Activated T-helper 9 cell treated with anti-CD3 and anti-CD28 coated beads, Interleukin-2, amount 50 U/mL, for 16 hours (primary cell): ENCODE data around the gene BAIAP2.

Experiments used
- DNase-seq: peaks from one replicate; pipeline ENCODE4 v3.0.0-alpha.2; 2020; ENCODE audit warnings: low read depth

BAIAP2 gene

GRCh38 chr17:81161536-81161935, 126.6 kb downstream of the BAIAP2 start:
- no peak for DNase-seq

- no peak for DNase-seq
These were observed 127.0 kb downstream of the BAIAP2 start for GRCh38 chr17:81161972-81162371.

DNA sequence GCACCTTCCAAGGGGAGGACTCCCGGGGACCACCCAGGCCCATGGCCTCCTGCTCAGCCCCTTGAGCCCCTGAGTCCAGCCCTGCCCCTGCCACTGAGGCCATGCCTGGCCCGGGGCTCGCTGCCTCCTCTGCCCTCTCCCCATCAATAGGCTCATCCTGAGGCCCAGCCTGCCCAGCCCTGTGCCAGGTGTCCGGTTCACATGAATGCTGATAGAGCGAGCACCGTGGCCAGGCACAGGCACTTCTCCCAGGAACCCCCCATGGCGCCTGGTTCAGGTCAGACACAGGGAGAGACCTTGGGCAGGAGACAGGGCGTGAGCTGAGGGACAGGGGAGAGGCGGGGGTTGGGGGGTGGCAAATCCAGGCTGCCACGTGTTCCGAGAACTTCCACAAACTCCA, 127.5 kb downstream of the BAIAP2 start:
- DNase-seq: no peak

DNA sequence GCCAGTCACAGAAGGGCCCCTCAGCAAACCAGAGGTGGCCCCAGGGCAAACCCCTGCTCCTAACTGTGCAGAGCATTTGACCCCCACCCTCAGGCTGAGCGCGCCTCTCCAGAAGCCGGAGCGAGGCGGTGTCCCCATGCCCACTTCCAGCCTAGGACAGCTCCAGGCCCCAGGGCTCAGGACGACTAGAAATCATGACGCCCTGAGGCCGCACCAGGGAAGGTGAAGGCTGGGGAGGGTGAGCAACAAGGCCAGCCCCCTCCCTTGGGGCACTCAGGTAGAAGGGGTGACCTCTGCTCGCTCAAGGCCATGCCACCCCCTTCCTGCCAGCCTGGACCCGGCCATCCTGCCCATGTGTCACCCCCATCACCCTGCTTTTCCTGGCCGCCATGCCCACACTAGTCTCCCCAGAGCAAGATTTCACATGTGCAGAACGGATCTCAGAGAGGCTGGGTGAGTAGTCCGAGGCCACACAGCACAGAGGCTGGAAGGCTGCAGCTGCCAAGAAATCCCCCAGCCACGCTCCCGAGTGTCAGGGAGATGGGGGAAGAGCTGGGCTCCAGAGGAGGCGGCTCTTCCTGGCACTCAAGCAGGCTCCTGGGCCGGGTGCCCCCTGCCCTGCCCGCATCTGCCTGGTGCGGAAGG, 128.2 kb downstream of the BAIAP2 start:
- no peak for DNase-seq

GRCh38 chr17:81163703-81164370, 128.9 kb downstream of the BAIAP2 start:
- DNase-seq: no peak

DNA sequence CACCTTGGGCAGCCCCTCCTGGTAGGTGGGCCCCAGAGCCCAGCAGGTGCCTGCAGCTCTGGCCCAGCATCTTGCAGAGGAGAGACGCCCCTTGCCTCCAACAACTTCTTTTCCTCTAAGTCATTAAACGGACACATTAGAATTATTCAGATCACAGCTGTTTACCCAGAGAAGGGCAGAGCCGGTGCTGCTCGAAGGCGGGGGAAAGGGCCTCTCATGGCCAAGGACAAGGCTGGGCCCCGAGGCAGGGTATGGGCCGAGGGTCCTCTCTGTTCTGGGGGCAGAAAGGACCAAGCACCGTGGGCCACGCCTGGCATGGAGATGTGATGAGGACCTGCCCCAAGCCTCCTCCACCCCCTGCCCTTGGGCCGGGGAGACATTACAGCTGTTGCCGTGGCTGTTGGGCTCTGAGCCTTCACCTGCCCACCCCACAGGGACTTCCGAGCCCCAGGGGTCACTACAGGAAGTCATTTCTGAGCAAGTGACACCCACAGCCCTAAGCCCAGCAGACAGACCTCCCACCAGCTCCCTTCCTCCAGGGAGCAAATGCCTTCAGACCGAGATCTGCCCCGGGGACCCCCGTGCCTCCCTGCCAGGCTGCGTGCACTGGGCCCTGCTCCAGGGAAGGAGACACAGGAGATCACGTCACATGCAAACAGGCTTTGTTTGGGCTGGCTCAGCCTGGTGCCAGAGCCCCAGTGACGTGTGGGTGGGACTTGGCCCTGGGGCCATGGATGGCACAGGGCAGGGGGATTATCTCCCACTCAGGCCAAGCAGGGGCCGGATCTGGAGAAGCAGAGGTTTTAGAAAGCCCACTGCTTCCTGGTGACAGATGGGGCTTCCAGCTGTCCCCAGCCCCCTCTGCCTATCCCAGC, 129.7 kb downstream of the BAIAP2 start:
- DNase-seq: no peak

DNA sequence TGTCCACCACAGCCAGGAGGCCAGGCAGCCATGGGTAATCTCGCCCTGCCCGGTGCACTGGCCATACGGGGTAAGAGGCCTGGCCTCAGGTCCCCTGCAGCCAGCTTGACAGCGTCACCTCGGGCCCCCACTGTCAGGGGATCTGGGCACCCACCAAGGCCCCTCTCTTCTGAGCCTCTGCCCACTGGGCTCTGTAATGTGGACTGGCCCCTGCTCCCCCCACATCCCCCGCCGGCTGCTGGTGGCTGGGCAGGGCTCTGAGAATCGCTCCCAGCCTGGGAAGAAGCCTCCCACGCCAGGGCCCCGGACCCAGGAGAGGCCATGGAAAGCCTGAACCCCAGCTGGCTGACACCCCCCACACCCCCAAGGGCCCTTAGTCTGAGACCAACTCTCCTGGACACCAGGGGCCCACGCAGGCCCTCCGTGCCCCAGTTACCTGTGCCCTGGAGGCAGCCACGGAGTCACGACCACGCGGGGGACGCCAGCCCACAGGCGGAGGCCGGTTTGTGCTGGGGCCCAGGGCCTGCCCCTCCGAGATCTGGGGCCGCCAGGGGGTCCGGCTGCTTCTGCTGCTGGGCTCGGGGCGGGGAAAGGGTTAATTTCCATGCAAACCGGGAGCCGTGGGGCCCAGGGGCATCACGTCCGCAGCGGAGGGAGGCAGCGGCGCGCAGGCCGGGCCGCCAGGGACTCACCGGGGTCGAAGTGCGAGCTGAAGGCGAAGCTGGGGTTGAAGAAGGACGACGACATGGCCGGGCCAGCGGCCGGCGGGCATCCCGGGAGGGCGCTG, 130.5 kb downstream of the BAIAP2 start, which contains the start of gene PVALEF:
PVALEF (plus strand) TSS at position 262 of the 787 bp plus-strand sequence. CDS start 15,720 bp downstream, outside the sequence.
- no peak for DNase-seq

DNA sequence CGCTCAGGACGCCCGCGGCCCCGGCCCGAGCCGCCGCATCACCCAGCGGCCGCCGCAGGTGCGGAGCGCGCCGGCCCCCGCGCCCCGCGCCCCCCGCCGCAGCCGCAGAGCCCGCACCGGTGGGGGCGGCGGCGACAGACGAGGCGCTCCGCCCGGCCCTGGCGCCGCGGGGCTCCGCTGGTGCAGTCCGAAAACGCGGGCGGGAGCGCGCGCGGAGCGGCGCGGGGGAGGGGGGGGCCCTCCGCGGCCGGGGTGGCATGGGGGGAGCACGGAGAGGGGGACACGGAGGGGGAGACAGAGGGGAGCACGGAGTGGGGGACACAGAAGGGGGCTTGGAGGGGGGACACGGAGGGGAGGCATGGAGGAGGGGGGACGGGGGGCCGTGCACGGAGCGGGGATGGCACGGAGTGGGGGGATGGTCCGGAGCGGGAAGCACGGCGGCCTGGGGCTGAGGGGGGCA, 131.1 kb downstream of the BAIAP2 start, which contains the start of gene AATK:
AATK (minus strand) TSS at position 189 of the 460 bp plus-strand sequence. CDS start 229 bp downstream, outside the sequence.
- no peak for DNase-seq
